HuH-7.5 (cell line): Measurements from ENCODE around the gene CEP85L.
A peak's percentile ranks its signal among the peaks of the same experiment; 100 is the strongest.

Source experiments
- DNase-seq: peaks from one replicate; pipeline ENCODE4 v3.0.0; 2011; ENCODE audit warnings: low spot score

CEP85L gene

DNA sequence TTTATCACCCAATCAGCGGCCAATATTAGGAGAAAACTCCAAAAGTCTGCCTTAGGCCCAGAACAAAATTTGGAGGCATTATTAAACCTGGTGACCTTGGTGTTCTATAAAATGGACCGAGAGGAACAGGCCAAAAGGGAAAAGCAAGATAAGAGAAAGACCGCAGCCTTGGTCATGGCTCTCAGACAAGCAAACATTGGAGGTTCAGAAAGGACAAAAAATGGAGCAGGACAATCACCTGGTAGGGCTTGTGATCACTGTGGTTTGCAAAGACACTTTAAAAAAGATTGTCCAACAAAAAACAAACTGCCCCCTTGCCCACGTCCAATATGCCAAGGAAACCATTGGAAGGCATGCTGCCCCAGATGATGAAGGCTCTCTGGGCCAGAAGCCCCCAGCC lies 31.2 kb downstream of the CEP85L start:
- DNase-seq = no peak

- peak; percentile 15 for DNase-seq
Measured at GRCh38 chr6:118618676-118619377, 32.6 kb downstream of the CEP85L start.

- DNase-seq = no peak
Measured at GRCh38 chr6:118617417-118617816, 34.0 kb downstream of the CEP85L start.

GRCh38 chr6:118611334-118611733 lies 40.1 kb downstream of the CEP85L start:
- no peak for DNase-seq

DNA sequence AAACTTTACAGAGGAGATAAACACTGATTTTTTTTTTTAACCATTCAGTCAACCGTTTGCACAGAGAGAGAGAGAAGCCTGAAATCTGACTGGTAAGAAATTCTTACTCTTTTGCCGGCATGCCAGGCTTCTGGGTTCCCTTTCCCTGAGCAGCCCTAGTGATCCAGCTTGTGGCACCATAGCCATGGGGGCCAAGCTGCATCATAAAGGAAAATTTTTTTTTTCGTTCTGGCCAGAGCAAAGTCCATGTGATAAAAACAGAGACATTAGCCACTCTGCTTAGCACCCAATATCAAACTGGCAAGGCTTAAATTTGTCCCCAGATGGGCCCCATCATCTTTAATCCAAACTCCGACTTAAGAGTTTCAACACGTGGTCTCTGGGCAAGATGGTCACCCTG lies 44.5 kb downstream of the CEP85L start:
- no peak for DNase-seq

- DNase-seq = no peak
Measured at GRCh38 chr6:118606268-118606667, 45.1 kb downstream of the CEP85L start.

- DNase-seq = no peak
Measured at GRCh38 chr6:118603372-118603771, 48.0 kb downstream of the CEP85L start.

GRCh38 chr6:118602300-118602699 lies 49.1 kb downstream of the CEP85L start:
- DNase-seq = no peak

DNA sequence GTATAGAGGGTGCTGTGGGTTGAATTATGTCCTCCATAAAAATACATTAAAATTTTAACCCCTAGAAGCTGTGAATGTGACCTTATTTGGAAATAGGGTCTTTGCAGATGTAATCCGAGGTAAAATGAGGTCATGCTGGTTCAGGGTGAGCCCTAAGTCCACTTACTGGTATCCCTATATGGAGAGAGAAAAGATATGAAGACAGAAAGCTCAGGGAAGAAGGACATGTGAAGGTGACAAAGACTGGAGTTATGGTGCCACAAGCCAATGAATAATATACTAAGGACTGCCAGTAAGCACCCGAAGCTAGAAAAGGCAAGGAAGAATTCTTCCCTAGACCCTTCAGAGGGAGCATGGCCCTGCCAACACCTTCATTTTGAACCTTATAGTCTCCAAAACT lies 53.1 kb downstream of the CEP85L start:
- DNase-seq = no peak

DNA sequence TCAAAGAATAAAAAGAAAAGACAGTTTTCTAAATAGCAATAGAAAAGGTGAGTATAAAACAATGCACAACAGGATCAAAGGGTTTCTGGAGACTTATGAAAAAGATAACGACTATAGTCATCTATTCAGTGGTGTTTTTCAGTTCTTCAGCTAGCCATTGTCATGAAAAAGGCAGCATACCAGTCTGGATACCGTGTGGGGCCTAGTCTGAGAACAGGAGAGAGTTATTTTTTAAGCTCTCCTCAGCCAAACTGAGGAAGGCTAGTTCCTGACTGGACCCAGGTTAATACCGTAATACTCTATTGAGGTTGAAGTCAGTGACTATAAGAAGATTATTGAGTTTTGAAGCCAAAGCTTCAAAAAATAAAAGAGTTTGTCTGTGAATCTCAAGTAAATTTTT lies 53.8 kb downstream of the CEP85L start:
- no peak for DNase-seq

- no peak for DNase-seq
Measured at GRCh38 chr6:118596774-118597320, 54.5 kb downstream of the CEP85L start.

DNA sequence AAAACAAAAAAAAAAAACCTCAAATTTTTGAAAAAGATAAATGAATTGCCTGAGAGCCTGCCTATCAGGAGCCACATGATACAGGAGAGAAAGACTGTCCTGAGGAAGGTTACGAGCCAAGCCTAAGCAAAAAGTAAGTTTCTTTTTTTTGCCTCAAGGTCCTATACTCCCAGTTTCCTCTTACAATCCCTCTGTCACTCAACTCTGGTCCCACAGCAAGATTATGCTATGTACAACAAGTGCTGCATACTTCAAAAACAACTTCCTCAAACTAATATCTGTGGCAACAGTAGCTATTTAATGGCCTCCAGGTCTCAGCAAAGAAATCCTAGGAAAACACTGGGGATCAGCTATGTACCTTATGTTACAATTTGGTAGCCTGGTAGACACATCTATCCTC lies 56.5 kb downstream of the CEP85L start:
- DNase-seq = no peak

DNA sequence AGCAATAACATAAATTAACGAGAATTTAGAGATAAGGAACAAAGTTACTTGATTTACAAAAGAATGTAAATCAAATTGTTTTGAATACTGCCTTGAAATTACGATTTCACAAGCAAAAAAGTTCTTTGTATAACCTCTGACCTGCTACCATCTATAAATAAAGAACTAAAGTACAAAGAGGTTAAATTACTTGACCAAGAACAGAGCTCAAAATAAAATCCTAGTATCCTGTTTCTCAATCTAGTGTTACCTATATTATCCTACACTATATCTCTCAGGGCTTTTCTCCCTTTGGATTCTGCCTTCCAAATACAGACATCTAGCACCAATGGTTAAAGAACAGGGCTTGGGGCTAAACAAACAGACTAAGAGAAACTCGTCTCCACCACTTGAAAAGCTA lies 59.5 kb downstream of the CEP85L start:
- DNase-seq = no peak

- no peak for DNase-seq
Measured at GRCh38 chr6:118589649-118590365, 61.6 kb downstream of the CEP85L start.

GRCh38 chr6:118589186-118589585 lies 62.2 kb downstream of the CEP85L start:
- DNase-seq = no peak

- DNase-seq = no peak
Measured at GRCh38 chr6:118588626-118589025, 62.8 kb downstream of the CEP85L start.

GRCh38 chr6:118586746-118587485 lies 64.5 kb downstream of the CEP85L start:
- DNase-seq = no peak

DNA sequence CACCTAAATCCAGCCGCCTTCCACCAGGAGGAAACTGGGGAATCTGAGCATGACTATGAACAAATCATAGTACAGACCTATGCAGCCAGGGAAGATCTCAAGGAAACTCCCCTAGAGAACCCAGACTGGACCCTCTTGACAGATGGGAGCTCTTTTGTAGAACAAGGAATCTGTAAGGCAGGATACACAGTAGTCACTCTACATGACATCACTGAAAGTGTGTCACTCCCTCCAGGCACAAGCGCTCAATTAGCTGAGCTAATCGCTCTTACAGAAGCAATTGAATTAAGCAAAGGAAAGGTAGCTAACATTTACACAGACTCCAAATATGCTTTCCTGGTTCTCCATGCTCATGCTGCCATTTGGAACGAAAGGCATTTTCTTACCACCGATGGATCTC lies 66.5 kb downstream of the CEP85L start:
- no peak for DNase-seq

DNA sequence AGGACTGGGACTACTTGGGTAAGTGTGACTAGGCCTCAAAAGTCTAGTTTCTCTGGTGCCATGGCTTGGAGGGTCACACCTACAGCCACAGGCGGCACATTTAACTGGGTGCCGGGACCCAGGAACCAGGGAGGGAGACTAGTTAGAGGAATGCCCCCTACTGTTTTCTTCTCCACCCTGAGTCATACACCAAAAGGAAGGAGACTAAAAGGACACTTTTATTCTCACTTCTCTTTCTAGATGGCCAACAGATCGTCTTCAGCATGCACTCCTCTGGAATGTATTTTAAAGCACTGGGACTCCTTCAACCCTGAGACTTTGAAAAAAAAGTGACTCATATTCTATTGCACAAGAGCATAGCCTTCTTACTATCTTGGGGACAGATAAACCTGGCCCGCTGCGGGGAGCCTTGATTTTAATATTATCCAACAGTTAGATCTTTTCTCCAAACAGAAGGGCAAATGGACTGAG lies 69.9 kb downstream of the CEP85L start:
- DNase-seq = no peak

- DNase-seq = peak; percentile 36
Measured at GRCh38 chr6:118580585-118581419, 70.6 kb downstream of the CEP85L start.

- no peak for DNase-seq
Measured at GRCh38 chr6:118579786-118580185, 71.6 kb downstream of the CEP85L start.

DNA sequence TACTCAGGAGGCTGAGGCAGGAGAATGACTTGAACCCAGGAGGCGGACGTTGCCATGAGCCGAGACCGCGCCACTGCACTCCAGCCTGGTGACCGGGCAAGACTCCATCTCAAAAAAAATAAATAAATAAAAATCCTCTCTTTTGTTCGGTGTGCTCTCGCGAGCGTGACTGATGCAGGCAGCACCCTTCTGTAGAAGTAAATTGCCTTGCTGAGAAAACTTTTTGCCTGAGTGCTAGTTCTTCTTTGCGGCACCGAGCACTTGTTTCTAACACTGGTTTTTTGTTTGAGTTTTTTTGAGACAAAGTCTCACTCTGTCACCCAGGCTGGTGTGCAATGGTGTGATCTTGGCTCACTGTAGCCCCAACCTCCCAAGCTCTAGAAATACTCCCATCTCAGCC lies 72.8 kb downstream of the CEP85L start:
- no peak for DNase-seq
